Measurements from ENCODE around the gene AHCYL2.

GRCh38 chr7:129338450-129338849 lies 113.6 kb downstream of the AHCYL2 start:
- no peak for TF ChIP-seq POLR2AphosphoS5 (IDR thresholded peaks at IDR 0.05; ENCODE audit: low read depth, low read length)
- no peak for TF ChIP-seq CTCF (IDR thresholded peaks at IDR 0.05)
- TF ChIP-seq, protein P1, sequence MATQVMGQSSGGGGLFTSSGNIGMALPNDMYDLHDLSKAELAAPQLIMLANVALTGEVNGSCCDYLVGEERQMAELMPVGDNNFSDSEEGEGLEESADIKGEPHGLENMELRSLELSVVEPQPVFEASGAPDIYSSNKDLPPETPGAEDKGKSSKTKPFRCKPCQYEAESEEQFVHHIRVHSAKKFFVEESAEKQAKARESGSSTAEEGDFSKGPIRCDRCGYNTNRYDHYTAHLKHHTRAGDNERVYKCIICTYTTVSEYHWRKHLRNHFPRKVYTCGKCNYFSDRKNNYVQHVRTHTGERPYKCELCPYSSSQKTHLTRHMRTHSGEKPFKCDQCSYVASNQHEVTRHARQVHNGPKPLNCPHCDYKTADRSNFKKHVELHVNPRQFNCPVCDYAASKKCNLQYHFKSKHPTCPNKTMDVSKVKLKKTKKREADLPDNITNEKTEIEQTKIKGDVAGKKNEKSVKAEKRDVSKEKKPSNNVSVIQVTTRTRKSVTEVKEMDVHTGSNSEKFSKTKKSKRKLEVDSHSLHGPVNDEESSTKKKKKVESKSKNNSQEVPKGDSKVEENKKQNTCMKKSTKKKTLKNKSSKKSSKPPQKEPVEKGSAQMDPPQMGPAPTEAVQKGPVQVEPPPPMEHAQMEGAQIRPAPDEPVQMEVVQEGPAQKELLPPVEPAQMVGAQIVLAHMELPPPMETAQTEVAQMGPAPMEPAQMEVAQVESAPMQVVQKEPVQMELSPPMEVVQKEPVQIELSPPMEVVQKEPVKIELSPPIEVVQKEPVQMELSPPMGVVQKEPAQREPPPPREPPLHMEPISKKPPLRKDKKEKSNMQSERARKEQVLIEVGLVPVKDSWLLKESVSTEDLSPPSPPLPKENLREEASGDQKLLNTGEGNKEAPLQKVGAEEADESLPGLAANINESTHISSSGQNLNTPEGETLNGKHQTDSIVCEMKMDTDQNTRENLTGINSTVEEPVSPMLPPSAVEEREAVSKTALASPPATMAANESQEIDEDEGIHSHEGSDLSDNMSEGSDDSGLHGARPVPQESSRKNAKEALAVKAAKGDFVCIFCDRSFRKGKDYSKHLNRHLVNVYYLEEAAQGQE (IDR thresholded peaks at IDR 0.05; ENCODE audit: insufficient read depth in 1 of 2, low read depth in 2 of 2, low read length in 1 of 2) = no peak
- TF ChIP-seq SIN3A (IDR thresholded peaks at IDR 0.05; ENCODE audit: borderline replicate concordance, insufficient read depth, low read depth, low read length) = no peak
- no peak for TF ChIP-seq TCF7L2 (IDR thresholded peaks at IDR 0.05; ENCODE audit: low read depth, low read length)
